Kidney tubule cell (primary cell): ENCODE results near the gene TBX3.

Experiments
- DNase-seq: peaks from one replicate; pipeline ENCODE4 v3.0.0-alpha.2; 2018; ENCODE audit warnings: low spot score

Gene TBX3

DNA sequence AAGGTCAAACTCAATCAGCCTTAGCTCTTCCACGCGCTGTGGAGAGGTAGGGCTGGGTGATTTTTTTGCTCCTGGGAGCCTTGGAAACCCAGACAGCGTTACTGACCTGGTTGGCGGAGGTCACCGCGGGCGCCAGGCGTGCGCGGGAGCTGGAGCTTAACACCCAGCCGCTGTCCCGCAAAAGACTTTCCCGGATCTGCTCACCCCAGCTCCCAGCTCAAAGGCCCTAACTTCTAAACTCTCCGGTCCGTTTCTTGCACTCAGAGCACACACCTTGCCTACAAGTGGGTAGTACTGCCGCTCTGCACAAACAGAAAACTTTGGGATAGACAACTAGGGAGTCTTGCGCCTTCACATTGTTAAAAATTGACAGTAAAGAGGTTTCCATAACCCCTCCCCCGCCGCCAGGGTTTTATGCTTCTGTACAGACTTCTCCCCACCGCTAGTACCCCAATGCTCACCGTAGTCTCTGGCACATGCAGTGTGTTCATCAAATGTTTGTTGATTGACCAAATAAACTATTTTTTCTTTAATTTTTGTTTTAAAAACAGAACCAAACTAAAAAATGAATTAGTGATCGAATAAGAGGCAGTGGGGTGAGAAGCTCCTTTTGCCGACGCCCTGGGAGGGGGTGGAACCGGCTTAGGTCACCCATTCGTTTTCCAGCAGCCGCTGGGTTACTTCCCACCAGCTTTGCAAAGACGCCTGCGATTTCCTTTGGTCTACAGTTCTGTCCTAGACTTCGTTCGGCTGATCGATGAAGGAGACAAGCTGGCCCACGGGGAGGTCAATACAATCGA, 12.7 kb upstream of the TBX3 start:
- no peak for DNase-seq

DNA sequence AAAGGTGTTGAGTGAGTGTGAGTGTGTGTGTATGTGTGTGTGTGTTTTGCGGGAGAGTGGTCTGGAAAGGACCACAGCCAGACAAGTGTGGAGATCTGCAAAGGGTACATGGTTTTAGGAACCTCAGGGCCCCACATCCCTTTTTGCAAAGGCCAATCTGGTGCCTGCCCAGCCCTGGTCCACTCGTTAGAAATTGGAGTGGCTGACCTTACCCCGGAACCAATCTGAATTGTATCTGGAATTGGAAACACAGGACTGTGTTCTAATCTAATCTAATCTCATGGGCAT, 11.3 kb upstream of the TBX3 start:
- no peak for DNase-seq

DNA sequence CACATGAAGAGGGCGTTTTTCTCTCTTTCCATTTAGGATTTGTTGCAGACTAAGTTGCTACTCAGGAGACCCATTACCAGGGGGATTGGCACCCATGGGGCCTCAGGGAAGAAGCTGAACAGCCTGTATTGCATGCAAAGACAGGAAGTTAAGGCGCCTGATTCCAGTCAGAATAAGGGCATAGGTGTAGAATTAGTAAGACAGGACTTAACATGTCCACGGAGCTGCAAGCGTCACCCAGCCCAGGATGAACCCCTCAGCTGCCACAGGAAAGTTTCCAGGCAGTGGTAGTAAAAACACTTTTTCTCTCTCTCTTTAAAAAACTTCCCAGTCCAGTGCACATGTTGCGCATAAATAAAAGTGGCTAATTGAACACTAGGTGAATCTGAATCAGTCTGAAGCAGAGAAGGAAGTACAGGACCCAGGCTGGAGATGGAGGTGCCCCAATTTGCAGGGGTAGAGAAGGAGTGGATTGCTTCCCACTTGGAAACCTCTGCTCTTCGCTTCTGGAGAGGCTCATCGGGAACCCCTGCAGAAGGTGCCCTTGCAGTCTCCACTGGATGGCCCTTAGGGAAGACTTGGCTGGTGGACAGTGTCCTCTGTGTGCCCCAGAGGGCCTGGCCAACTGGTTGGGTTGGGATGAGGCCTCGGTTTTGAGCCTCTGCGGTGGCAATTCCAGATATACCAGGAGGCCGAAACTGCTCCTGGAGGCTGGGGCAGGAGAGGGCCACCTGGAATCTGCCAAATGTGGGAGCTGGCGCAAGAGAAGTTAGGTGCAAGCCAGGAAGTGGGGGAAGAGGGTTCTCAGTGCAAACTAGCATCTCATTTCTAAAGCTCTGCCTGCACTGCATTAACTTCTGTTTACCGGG, 10.7 kb upstream of the TBX3 start:
- no peak for DNase-seq

DNA sequence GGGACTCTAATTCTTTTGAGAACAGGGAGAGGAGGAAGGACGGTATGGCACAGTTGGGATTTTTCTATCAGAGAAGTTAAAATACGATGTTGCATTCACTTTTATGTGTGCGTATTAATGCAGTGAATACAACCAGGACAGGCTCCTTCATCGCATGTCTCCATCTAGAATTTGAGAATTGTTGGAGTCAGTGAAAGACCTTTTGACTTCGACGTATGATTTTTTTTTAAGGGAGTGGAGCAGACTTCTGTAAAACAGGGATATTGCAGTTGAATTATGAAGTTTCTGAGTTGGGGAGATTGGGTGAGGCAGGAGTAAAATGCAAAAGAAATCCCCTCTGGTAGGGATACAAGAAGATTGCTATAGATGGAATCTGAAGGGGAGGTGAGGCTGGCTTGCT, 9.6 kb upstream of the TBX3 start:
- DNase-seq = no peak

DNA sequence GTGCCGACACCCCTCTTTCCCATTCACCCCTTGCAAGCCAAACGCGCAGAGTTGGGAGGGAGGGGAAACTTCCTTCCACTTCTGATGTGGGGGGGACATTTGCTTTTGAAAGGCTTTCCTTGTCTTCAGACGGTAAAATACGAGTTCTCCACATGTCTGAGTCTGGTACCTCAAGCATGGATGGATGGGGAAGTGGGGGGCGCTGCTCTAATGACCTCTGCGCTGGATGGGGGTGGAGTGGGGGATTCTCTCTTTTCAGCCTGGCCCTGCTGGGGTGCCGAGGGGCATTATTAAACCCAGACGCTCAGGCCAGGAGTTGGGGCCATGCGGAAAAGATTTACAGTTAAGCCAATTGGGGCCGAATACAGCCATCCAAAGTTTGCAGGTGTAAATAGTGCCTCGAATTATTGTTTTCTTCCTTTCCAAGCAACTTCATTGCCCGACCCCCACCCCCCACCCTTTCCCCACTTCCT, 9.1 kb upstream of the TBX3 start:
- no peak for DNase-seq

DNA sequence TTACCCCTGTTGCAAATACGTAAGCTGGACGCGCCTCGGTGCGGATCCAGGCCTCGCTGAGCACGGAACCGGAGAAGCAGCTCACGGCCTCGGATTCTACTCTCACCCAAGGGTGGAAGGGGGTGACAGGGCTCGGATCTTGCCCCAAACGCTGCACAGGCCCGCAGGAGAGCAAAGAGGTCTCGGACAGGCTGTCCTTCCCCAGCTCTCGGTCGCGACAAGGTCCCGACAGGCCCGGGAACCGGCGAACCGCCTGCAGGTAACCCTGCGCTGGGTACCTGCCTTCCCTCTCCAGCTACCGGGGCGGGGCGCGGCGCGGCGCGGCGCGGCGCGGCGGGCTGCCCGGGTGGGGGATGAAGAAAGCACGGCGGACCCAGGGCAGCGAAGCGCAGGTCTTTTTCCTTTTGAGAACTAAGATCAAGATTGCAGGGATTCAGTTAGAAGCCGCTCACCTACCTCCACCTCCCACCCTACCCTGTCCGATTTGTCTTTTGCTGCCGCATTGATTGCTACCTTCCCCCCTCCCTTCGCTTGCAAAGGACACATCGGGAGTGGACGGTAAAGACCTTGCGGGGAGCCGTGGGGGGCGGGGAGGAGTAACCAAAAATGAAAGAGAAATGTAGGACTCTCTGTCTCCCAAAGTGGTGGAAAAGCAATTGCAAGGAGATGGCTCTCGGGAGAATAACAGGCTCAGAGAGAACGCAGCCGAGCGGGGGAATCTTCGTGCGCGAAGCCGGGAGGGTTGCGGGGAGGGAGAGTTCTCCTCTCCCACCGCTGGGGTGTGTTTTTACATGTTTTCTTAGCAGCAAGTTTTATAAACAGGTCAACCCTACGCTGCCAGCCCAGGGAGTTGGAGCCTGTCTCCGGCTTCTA, 8.4 kb upstream of the TBX3 start:
- no peak for DNase-seq

DNA sequence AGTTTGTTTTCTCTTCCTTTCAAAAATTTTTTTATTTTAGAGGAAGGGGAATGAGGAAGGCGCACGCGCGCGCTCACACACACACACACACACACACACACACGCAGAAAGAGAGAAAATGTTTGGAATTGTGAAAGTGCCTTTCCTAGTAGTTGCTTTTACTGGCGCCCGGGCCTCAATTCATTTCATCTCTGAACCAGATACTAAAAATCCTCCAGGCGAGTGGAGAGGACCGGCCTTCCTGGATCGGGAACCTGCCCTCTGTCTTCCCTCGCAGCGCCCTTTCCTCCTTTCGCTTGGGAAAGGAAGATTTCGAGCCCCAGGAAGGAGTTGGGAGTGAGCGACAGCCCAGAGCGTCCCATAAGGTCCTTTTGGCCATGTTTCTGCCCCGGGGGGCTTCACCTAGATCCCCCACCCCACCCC, 7.8 kb upstream of the TBX3 start:
- DNase-seq = no peak

DNA sequence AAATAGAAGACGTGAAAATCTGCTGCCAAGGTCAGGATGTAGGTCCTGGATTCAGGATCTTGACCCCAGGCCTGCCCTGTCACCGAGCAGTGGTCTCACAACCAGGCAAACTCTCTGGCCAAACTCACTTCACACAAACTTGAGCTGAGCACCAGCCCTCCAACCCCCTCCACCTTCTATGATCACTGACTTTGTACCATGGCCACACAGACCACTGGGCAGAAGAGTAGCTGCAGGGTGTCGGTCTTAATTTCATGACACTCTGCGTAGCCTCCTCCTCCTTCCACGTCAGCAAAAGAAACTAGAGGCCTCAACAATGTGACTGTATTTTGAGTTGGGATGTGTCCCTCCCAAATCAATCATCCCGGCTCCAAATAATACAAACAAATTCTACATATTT, 7.2 kb upstream of the TBX3 start:
- DNase-seq = no peak

DNA sequence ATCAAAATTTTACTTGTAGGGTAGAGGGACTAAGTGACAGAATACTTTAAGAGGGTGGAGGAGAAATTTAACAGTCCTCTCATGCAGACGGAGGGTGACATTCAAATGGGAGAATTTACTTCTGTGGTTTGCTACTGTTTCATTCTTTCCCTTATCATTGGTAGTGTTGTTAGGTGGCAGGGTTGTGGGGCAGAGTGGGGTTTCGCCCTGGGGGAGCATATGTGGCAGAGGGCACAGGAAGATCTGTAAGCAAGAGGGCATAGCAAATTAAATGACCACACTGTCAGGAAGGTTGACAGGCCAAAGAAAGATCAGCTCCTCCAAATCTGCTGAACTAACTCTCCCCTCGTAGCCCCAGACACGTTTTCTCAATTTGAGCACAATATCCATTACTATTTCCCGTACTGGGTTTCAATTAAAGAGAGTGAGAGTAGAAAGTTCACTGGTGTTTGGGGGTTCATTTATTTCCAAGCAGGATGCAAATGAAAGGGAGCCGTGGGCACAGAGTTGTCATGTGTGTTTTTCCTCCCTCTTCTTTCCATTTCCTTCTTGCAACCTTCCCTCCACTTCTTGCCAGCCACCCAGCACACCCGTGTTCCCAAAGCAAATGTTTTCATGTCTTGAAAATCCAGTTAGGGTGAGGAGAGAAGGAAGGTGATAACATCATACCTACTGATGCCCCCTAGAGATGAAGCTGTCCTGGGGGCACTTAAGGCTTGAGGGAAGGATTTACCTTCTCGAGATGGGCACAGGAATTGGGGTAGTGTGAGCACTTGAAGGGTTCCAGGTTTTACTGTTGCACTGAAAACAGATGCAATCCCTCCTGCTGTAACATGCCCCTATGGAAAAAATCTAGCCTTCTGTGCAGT, 6.5 kb upstream of the TBX3 start:
- DNase-seq = no peak

DNA sequence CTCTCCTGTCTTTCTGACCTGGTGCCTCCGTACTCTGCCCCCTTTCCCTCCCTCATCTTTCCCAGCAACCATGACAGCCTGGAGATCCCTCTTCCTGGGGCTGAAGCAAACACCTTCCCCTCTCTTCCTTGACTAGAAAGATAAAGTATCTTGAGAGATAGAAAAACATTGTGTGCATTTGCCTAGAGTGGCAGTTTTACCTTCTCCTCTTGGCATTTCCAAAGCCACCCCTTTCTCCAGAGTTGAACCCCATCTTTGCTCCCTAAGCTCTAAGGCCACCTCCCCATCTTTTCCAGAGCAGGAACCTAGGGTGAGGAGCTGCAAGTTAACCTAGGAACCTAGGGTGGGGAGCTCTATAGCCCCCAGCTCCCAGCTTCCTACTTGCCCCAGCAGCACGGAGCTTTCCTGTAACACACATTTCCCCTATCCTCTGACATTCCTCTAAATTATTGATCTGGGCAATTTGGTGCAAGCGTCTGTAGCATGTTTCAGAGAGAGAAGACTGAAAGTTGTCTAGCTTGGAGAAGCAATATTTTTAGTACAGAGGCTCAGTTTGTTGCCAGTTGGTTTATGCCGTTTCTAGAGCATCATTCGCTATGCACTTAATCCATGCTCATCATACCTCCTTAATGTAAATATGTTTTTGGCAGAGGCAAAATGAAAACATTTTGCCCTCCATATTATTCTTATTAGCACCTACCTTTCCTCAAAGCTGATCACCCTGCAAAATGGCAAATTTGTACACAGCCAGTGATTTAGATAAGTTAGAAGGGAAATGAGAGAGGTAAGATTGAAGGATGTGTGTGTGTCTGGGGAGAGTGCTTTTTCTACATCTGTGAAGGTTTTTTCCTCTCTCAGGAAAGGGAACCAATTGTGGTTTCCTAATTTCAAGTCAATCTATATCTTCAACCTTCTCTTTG, 5.4 kb upstream of the TBX3 start:
- DNase-seq = no peak

DNA sequence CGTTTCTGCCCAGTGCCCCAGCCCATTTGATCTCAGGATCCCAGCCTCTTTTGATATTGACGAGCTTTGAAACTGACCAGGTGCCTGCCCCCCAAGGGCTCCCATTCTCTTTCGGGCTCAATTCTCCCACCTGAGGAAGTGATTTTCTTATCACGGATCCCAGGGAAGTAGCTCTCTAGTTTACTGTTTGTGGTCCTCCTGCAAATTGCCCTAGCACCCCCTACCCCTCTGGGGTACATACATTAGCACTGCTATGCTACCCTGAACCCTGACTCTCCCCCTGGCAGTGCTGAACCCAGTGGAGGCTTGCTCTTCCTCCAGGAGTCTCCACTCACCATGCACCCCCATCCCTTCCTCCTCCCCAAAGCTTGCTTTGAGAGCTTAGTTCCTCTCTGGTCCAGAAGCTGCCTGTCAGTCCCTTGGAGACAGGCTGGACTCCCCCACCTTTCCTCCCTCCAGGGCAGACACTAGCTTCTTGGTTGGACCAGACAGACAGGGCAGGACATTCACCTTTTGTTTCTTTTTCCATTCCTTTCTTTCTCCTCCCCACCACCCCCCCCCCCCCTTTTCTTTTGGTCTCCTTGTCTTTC, 4.4 kb upstream of the TBX3 start:
- DNase-seq = no peak

DNA sequence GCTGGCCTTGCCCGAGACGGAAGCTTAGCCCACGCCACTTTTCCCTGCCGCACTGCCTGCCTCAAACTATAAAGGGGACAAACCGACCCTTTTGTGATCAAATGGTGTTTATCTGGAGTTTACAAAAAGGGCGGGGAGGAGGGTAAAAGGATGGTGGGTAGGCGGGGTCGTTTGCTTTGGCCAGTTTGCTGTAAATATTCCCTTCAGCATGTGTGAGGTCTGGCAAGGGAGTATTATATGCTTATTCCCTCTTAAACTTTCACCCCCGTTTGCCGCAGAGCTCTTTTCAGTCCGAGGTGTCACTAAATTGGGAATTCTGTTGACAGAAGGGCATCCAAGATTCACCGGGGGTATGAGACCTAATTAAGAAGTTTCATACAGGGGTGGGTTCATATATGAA, 3.8 kb upstream of the TBX3 start:
- DNase-seq = no peak

DNA sequence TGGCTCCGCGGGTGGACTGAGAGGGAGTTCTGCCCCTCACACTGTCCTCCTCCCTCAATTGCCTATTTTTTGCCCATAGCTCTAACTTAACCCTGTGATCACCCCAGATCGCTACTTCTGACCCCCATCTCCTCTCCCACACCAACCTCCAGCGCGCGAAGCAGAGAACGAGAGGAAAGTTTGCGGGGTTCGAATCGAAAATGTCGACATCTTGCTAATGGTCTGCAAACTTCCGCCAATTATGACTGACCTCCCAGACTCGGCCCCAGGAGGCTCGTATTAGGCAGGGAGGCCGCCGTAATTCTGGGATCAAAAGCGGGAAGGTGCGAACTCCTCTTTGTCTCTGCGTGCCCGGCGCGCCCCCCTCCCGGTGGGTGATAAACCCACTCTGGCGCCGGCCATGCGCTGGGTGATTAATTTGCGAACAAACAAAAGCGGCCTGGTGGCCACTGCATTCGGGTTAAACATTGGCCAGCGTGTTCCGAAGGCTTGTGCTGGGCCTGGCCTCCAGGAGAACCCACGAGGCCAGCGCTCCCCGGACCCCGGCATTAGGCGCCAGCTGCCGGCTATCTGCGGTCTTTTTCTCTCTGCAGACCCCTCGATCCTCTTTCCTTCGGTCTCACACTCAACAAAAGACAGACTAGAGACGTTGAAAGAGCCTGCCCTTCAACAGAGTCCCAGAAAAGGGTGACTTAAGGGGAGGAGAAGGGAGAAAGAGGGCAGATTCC, 3.0 kb upstream of the TBX3 start:
- DNase-seq = no peak

DNA sequence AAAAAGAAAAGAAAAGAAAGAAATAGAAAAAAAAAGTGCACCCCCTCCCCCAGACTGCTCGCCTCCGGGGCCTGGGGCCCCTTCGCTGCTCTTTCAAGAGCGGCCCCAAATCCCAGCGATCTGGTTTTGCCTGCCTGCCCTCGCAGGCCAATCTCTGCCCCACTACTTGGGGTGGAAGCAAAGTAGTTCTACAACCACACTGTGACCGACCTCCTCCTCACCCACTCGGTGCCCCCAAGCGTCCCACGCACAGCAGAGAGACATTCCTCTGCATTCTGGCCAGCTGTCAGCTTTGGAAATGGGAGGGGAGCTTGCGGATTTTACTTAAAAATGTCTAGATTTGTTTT, 2.4 kb upstream of the TBX3 start:
- DNase-seq = no peak

DNA sequence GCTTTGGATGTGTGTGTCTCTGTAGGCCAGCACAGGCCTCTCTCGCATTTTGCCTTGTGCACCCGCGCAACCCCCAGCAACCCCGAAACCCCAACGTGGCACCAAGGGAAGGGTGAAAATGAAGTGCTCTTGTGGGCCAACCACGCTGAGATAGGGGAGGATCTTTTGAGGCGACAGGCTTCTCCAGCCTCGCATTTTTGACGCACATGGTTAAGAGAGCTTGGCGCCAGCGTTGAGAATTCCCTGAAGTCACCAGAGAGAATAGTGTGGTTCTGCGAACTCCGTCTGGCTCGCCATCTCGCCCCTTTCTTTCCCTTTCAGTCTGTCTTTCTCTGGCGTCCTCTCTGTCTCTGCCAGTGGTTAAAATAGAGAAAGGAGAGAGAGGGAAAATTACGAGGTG, 1.9 kb upstream of the TBX3 start:
- no peak for DNase-seq

DNA sequence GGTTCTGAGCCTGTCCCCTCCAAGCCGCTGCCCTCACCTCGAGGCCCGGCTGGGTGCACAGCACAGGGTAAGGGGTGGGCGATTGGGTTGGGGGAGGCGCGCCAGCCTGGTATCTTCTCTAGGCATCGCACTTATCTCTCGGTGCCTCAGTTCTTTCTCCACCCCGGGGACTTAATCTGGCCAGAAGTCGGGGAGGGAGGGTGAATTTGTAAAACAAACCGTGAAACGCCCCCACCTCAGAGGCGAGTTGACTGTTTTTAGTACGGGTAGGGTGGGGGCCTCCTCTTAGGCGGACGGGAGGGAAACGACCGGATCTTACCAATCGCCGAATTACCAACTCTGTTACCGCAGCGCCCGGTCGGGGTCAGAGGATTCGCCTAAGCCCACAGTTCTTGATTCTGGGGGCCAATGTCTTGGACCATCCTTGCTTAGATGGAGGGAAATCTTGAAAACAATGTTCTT, 1.4 kb upstream of the TBX3 start:
- DNase-seq = no peak

DNA sequence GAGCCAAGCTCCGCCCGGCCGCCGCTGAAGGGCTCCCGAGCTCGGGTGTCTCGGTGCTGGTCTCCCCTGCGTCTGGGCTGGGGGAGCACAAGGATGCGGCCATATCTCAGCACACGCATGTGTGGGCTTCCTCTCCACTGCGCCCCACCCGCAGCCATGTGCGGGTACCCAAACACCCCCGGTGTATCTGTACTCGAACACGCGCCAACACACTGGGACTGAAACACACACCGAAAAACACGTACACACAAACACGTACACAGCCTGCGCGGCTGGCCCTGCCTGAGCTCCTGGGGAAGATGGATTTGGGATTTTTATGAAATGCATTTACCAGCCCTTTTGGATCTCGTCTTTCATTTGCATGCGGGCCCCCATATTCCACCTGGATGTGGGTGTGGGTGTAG, 897 bp upstream of the TBX3 start:
- no peak for DNase-seq

DNA sequence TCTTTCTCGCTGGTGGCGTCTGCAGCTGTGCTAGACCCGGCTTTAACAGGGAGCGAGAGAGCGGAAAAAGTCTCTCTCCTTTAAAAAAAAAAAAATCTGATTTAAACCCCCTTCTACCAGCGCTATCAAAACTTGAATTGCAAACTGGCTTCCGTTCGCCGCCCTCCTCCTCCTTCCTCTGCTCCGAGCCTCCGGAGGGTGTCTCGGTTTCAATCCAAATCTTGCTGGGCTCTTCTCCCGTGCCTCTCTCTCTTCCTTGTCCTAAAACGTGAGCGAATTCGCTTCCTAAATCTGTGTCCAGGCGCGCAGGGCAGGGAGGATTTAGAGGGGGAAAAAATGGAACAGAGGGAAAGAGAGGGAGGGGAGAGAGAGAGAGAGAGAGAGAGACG, 272 bp downstream of the TBX3 start:
- no peak for DNase-seq
